ENCODE data around the gene MAST1. TPM values are rescaled to one million over a fixed set of nuclear protein-coding genes. Genes with fewer than 3 reads are reported as not detected.
A peak's percentile ranks its signal among the peaks of the same experiment; 100 is the strongest.

Gene MAST1
- total RNA-seq, 1 experiment from 2014 or later = 28.9 TPM

GRCh38 chr19:12794196-12794941 lies 43.9 kb upstream of the MAST1 start:
- TF ChIP-seq EGR1 (IDR thresholded peaks at IDR 0.05; ENCODE audit: low read depth) (no peak), ZNF274 (IDR thresholded peaks at IDR 0.05; ENCODE audit: low read depth, low read length) (no peak), YY1 (IDR thresholded peaks at IDR 0.05; ENCODE audit: extremely low read depth, insufficient replicate concordance, low read depth, low read length) (no peak), ELF1 (IDR thresholded peaks at IDR 0.05; ENCODE audit: borderline replicate concordance, low read depth) (no peak), FOSL1 (IDR thresholded peaks at IDR 0.05; ENCODE audit: low read depth) (no peak), MAX (IDR thresholded peaks at IDR 0.05) (no peak), CEBPB (IDR thresholded peaks at IDR 0.05; ENCODE audit: low read depth) (no peak), REST (IDR thresholded peaks at IDR 0.05; ENCODE audit: low read depth) (no peak), POLR2AphosphoS5 (IDR thresholded peaks at IDR 0.05; ENCODE audit: low read depth, low read length) (no peak), RAD21 (IDR thresholded peaks at IDR 0.05; ENCODE audit: low read depth) (no peak), JUND (IDR thresholded peaks at IDR 0.05) (no peak), CBX3 (IDR thresholded peaks at IDR 0.05; ENCODE audit: low read depth) (no peak)
- ChIA-PET CTCF (interaction anchor here (1.1 to 6.4 kb wide), 5 partner anchors 17 to 703 kb away, joined by 3 to 123 read pairs (median 52); partner anchors contain the start of gene HOOK2), RAD21 (ENCODE audit: low non-redundant PET in 1 of 2, low total read pairs in 2 of 2, uncharacterized antibody in 2 of 2, unreplicated experiment in 2 of 2) (no interaction called here), POLR2A (interaction anchor here (0.5 to 6.7 kb wide), 3 partner anchors 18 to 36 kb away, joined by 3 to 172 read pairs (median 98); partner anchors contain the start of gene HOOK2)
- Histone ChIP-seq H3K4me1 (ENCODE audit: control insufficient read depth in 1 of 2, insufficient read depth in 2 of 2, low read length in 2 of 2) (peaks cover 33 to 68% of the 10 kb centered on the region in 2 experiments), H3K9me2 (ENCODE audit: insufficient read depth) (no peaks in the 10 kb centered on the region), H2AFZ (ENCODE audit: low read depth, low read length, poor library complexity, severe bottlenecking) (no peak overlapping the region), H3K4me3 (replicated peaks in 1 of 2; ENCODE audit: low read depth in 1 of 2, low read length in 2 of 2) (peak overlapping the region; percentile 77 to 84), H3K27ac (ENCODE audit: low read depth, low read length) (peak overlapping the region; percentile 96), H3K9me3 (ENCODE audit: control insufficient read depth in 1 of 2, insufficient read depth in 1 of 2, low read depth in 1 of 2, low read length in 2 of 2) (no peaks in the 10 kb centered on the region), H3K36me3 (ENCODE audit: control insufficient read depth in 1 of 2, insufficient read depth in 2 of 2, low read length in 2 of 2) (peaks cover 2 to 4% of the 10 kb centered on the region in 2 experiments; a peak in 3 of 4 replicates), H3K4me2 (ENCODE audit: low read length) (peak overlapping the region; percentile 99), H3K9ac (ENCODE audit: low read length) (peak overlapping the region; percentile 93), H3K27me3 (ENCODE audit: insufficient read depth, low read length) (no peaks in the 10 kb centered on the region), H3K79me2 (ENCODE audit: insufficient read depth, low read length) (peaks cover 20% of the 10 kb centered on the region), H4K20me1 (ENCODE audit: insufficient read depth) (no peaks in the 10 kb centered on the region)
- no TSS peak for BruUV-seq (replicated peaks)
- intact Hi-C loops (cut with micrococcal nuclease) = no loop called here
- DNase-seq (ENCODE audit: low read depth, low spot score) (no peak), ATAC-seq (no peak)
